ENCODE results near the gene RPS6KC1. TPM values are rescaled to one million over a fixed set of nuclear protein-coding genes. Genes with fewer than 3 reads are reported as not detected.
A peak's percentile ranks its signal among the peaks of the same experiment; 100 is the strongest.

Gene RPS6KC1
- total and polyA plus RNA-seq, 5 donors from 2014 or later = 3.4 to 11.1 (median 6.1) TPM

DNA sequence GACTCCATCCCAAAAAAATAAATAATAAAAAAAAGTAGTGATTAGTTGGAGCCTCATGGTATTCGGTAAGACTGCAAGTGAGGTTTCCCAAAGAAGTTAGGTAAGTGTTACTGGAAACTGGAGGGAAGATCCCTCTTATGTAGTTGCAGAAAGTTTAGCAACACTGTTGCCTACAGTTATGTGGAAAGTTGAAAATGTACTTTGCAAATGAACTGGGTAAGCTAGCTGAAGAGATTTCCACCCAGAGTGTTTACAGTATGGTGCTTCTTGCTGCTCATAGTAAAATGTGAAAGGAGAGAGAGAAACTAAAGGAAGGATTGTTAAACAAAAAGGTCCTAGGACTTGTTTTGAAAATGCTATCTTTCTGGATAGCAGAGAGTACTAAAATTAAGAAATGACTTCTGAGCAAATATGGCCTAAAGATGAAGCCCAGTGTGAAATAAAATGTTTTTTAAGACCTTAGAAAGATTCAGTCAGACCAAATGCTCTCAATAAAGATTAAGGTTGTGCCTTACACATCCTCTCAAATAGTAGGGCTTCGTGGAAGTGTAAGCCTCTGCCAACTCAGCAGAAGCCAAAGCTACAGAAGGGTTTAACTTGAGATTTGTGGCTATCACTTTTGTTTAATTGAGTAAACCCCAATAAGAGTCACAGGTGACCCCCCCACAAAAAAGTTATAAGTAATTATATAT, 31.5 kb downstream of the RPS6KC1 start:
- no peaks in the 10 kb centered on the region for H3K4me1 ChIP-seq (ENCODE audit: control insufficient read depth, insufficient read depth, low read length, poor library complexity, severe bottlenecking)
- H3K27ac ChIP-seq (ENCODE audit: insufficient read depth, low read length, poor library complexity, severe bottlenecking) = no peak overlapping the region
- DNase-seq = no peak
- peaks cover 42% of the 10 kb centered on the region for H3K36me3 Mint-ChIP-seq
- H3K36me3 ChIP-seq (ENCODE audit: control insufficient read depth, insufficient read depth, low read length) = peaks cover 14% of the 10 kb centered on the region
- no peaks in the 10 kb centered on the region for H3K9me3 Mint-ChIP-seq
- peaks cover 0 to 5% (median 2%) of the 10 kb centered on the region in 4 donors for H3K4me1 Mint-ChIP-seq
- H3K4me3 ChIP-seq (ENCODE audit: low read depth, low read length) = no peak overlapping the region
- no peaks in the 10 kb centered on the region for H3K27me3 ChIP-seq (ENCODE audit: control insufficient read depth, insufficient read depth, low read length)
- no peaks in the 10 kb centered on the region for H3K27me3 Mint-ChIP-seq
- ATAC-seq (ENCODE audit: low read depth in 2 of 2) = no peak
- H3K9me3 ChIP-seq (ENCODE audit: control insufficient read depth in 2 of 2, low read length in 2 of 2) = no peaks in the 10 kb centered on the region
- H3K27ac Mint-ChIP-seq = no peak overlapping the region
- H3K4me3 Mint-ChIP-seq = no peak overlapping the region

DNA sequence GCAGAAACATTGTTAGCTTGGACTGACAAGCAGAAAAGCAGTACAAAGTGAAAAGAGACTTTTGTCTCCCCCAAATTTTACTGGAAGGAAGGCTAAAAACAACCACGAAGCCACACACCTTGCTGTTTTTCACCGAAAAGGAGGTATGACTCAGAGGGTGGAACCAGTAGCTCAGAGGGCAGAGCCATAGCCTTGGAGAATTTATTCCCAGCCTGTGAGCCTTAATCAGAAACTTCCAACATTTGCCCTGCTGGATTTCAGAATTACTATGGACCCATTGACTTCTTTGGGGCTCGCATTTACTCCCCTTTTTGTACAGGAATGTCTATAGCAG, 32.0 kb downstream of the RPS6KC1 start:
- Histone ChIP-seq H3K36me3 (ENCODE audit: control insufficient read depth, insufficient read depth, low read length) (peaks cover 18% of the 10 kb centered on the region), H3K9me3 (ENCODE audit: control insufficient read depth in 2 of 2, low read length in 2 of 2) (no peaks in the 10 kb centered on the region), H3K27ac (ENCODE audit: insufficient read depth, low read length, poor library complexity, severe bottlenecking) (no peak overlapping the region), H3K4me3 (ENCODE audit: low read depth, low read length) (no peak overlapping the region), H3K4me1 (ENCODE audit: control insufficient read depth, insufficient read depth, low read length, poor library complexity, severe bottlenecking) (no peaks in the 10 kb centered on the region), H3K27me3 (ENCODE audit: control insufficient read depth, insufficient read depth, low read length) (no peaks in the 10 kb centered on the region)
- DNase-seq (peak in 1 of 3 donors; percentile 76), ATAC-seq (ENCODE audit: low read depth in 2 of 2) (peak in 1 of 2 donors; percentile 37)
- Mint-ChIP-seq H3K9me3 (no peaks in the 10 kb centered on the region), H3K36me3 (peaks cover 47% of the 10 kb centered on the region), H3K4me3 (no peak overlapping the region), H3K27me3 (no peaks in the 10 kb centered on the region), H3K4me1 (peaks cover 0 to 5% (median 2%) of the 10 kb centered on the region in 4 donors), H3K27ac (peak overlapping the region in 2 of 3 donors; percentile 26 to 52)

- ATAC-seq (ENCODE audit: low read depth in 2 of 2) (no peak), DNase-seq (no peak)
- no peak overlapping the region for H3K27ac Mint-ChIP-seq
- no peak overlapping the region for H3K4me3 Mint-ChIP-seq
- no peaks in the 10 kb centered on the region for H3K27me3 Mint-ChIP-seq
- H3K9me3 Mint-ChIP-seq = no peaks in the 10 kb centered on the region
- no peak overlapping the region for H3K4me3 ChIP-seq (ENCODE audit: low read depth, low read length)
- H3K36me3 Mint-ChIP-seq = peaks cover 41% of the 10 kb centered on the region
- no peaks in the 10 kb centered on the region for H3K9me3 ChIP-seq (ENCODE audit: control insufficient read depth in 2 of 2, low read length in 2 of 2)
- H3K36me3 ChIP-seq (ENCODE audit: control insufficient read depth, insufficient read depth, low read length) = peaks cover 9% of the 10 kb centered on the region
- no peak overlapping the region for H3K27ac ChIP-seq (ENCODE audit: insufficient read depth, low read length, poor library complexity, severe bottlenecking)
- H3K27me3 ChIP-seq (ENCODE audit: control insufficient read depth, insufficient read depth, low read length) = no peaks in the 10 kb centered on the region
- no peaks in the 10 kb centered on the region for H3K4me1 ChIP-seq (ENCODE audit: control insufficient read depth, insufficient read depth, low read length, poor library complexity, severe bottlenecking)
- peaks cover 0 to 3% (median under 1%) of the 10 kb centered on the region in 4 donors for H3K4me1 Mint-ChIP-seq
Observed at GRCh38 chr1:213087911-213088310, 36.9 kb downstream of the RPS6KC1 start.

- H3K36me3 ChIP-seq (ENCODE audit: control insufficient read depth, insufficient read depth, low read length) = peaks cover 9% of the 10 kb centered on the region
- H3K4me1 ChIP-seq (ENCODE audit: control insufficient read depth, insufficient read depth, low read length, poor library complexity, severe bottlenecking) = no peaks in the 10 kb centered on the region
- no peak overlapping the region for H3K4me3 ChIP-seq (ENCODE audit: low read depth, low read length)
- no peaks in the 10 kb centered on the region for H3K27me3 ChIP-seq (ENCODE audit: control insufficient read depth, insufficient read depth, low read length)
- Mint-ChIP-seq H3K27ac (no peak overlapping the region), H3K4me1 (peaks cover 0 to 10% (median 2%) of the 10 kb centered on the region in 4 donors), H3K4me3 (no peak overlapping the region), H3K36me3 (peaks cover 31% of the 10 kb centered on the region), H3K27me3 (no peaks in the 10 kb centered on the region), H3K9me3 (no peaks in the 10 kb centered on the region)
- DNase-seq = peak in 1 of 3 donors; percentile 28
- no peak overlapping the region for H3K27ac ChIP-seq (ENCODE audit: insufficient read depth, low read length, poor library complexity, severe bottlenecking)
- H3K9me3 ChIP-seq (ENCODE audit: control insufficient read depth in 2 of 2, low read length in 2 of 2) = no peaks in the 10 kb centered on the region
- no peak for ATAC-seq (ENCODE audit: low read depth in 2 of 2)
Observed at GRCh38 chr1:213089924-213090677, 39.1 kb downstream of the RPS6KC1 start.

- Histone ChIP-seq H3K4me3 (ENCODE audit: low read depth, low read length) (no peak overlapping the region), H3K4me1 (ENCODE audit: control insufficient read depth, insufficient read depth, low read length, poor library complexity, severe bottlenecking) (no peaks in the 10 kb centered on the region), H3K9me3 (ENCODE audit: control insufficient read depth in 2 of 2, low read length in 2 of 2) (no peaks in the 10 kb centered on the region), H3K27me3 (ENCODE audit: control insufficient read depth, insufficient read depth, low read length) (no peaks in the 10 kb centered on the region), H3K36me3 (ENCODE audit: control insufficient read depth, insufficient read depth, low read length) (no peaks in the 10 kb centered on the region), H3K27ac (ENCODE audit: insufficient read depth, low read length, poor library complexity, severe bottlenecking) (no peak overlapping the region)
- Mint-ChIP-seq H3K9me3 (no peaks in the 10 kb centered on the region), H3K27ac (peak overlapping the region in 1 of 3 donors; percentile 38), H3K27me3 (no peaks in the 10 kb centered on the region), H3K36me3 (peaks cover 30% of the 10 kb centered on the region), H3K4me1 (peaks cover 0 to 10% (median 1%) of the 10 kb centered on the region in 4 donors), H3K4me3 (no peak overlapping the region)
- DNase-seq (no peak), ATAC-seq (ENCODE audit: low read depth in 2 of 2) (no peak)
Observed at GRCh38 chr1:213094446-213094845, 43.4 kb downstream of the RPS6KC1 start.

GRCh38 chr1:213095467-213095866, 44.4 kb downstream of the RPS6KC1 start:
- Mint-ChIP-seq H3K9me3 (no peaks in the 10 kb centered on the region), H3K4me1 (peaks cover 0 to 10% (median 1%) of the 10 kb centered on the region in 4 donors), H3K27ac (no peak overlapping the region), H3K36me3 (peaks cover 35% of the 10 kb centered on the region), H3K27me3 (no peaks in the 10 kb centered on the region), H3K4me3 (no peak overlapping the region)
- Histone ChIP-seq H3K9me3 (ENCODE audit: control insufficient read depth in 2 of 2, low read length in 2 of 2) (no peaks in the 10 kb centered on the region), H3K36me3 (ENCODE audit: control insufficient read depth, insufficient read depth, low read length) (no peaks in the 10 kb centered on the region), H3K27ac (ENCODE audit: insufficient read depth, low read length, poor library complexity, severe bottlenecking) (no peak overlapping the region), H3K4me1 (ENCODE audit: control insufficient read depth, insufficient read depth, low read length, poor library complexity, severe bottlenecking) (no peaks in the 10 kb centered on the region), H3K4me3 (ENCODE audit: low read depth, low read length) (no peak overlapping the region), H3K27me3 (ENCODE audit: control insufficient read depth, insufficient read depth, low read length) (no peaks in the 10 kb centered on the region)
- DNase-seq (no peak), ATAC-seq (ENCODE audit: low read depth in 2 of 2) (no peak)

DNA sequence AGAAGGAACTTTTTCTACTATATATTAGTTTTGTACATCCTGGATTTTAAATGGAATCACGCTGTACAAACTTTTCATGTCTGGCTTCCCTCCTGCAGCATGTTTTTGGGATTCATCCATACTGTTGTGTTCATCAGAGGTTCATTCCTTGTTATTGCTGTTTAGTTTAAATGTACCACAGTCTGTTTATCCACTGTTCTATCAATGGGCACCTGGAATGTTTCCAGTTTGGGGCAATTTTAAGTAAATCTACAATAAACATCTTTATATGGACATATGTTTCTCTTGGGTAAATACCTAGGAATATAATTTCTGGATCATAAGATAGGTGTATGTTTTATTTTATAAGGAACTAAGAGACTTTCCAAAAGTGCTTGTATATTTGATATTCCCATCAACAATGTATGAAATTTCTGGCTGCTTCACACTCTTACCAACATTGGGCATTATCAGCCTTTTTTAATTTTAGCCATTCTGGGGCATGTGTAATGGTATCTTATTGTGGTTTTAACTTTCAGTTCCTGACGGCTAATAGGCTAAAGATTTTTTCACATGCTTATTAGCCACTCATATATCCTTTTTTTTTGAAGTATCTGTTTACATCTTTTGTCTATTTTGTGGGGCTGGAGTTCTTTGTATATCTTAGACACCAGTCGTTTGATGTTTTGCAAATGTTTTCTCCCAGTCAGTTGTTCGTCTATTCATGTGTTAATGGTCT, 48.8 kb downstream of the RPS6KC1 start:
- Histone ChIP-seq H3K4me1 (ENCODE audit: control insufficient read depth, insufficient read depth, low read length, poor library complexity, severe bottlenecking) (no peaks in the 10 kb centered on the region), H3K27ac (ENCODE audit: insufficient read depth, low read length, poor library complexity, severe bottlenecking) (no peak overlapping the region), H3K27me3 (ENCODE audit: control insufficient read depth, insufficient read depth, low read length) (no peaks in the 10 kb centered on the region), H3K4me3 (ENCODE audit: low read depth, low read length) (no peak overlapping the region), H3K9me3 (ENCODE audit: control insufficient read depth in 2 of 2, low read length in 2 of 2) (no peaks in the 10 kb centered on the region), H3K36me3 (ENCODE audit: control insufficient read depth, insufficient read depth, low read length) (no peaks in the 10 kb centered on the region)
- H3K4me3 Mint-ChIP-seq = no peak overlapping the region
- H3K4me1 Mint-ChIP-seq = peaks cover 0 to 11% (median 6%) of the 10 kb centered on the region in 4 donors
- ATAC-seq (ENCODE audit: low read depth in 2 of 2) (no peak), DNase-seq (no peak)
- no peak overlapping the region for H3K27ac Mint-ChIP-seq
- H3K36me3 Mint-ChIP-seq = peaks cover 35% of the 10 kb centered on the region
- no peaks in the 10 kb centered on the region for H3K9me3 Mint-ChIP-seq
- no peaks in the 10 kb centered on the region for H3K27me3 Mint-ChIP-seq
